Articular chondrocyte of knee joint (primary cell): Measurements from ENCODE around the gene FEM1B. TPM values are rescaled to one million over a fixed set of nuclear protein-coding genes. Genes with fewer than 3 reads are reported as not detected.

Experiments used
- total RNA-seq: library from RNA; depleted of rRNA; stranded (reverse); fragments of >200 nt; gene quantifications from 2 replicates; pipeline ENCODE4 v1.2.3, GENCODE V29; 2012

Gene FEM1B
- 52.3 and 52.4 TPM in 2 replicates for total RNA-seq

GRCh38 chr15:68277603-68278344 is at the start of gene FEM1B:
TSS of gene FEM1B (plus strand) at chr15:68277745. CDS start at chr15:68278418, 673 bp downstream.

GRCh38 chr15:68229386-68230156 is 48.0 kb upstream of the FEM1B start, which contains the start of gene CLN6:
TSS of gene CLN6 (minus strand) at chr15:68229728. CDS start at chr15:68229584, 144 bp downstream.

Other genes with a start within 250 kb of the FEM1B start
- 28.1 and 35.9 TPM in 2 replicates for gene PIAS1, start 223.4 kb upstream of the FEM1B start, total RNA-seq
- gene CALML4, start 72.4 kb upstream of the FEM1B start, total RNA-seq = 1.8 and 2.2 TPM in 2 replicates
- gene CLN6, start 48.0 kb upstream of the FEM1B start, total RNA-seq = 13.0 and 15.4 TPM in 2 replicates
- gene ITGA11, start 154.4 kb downstream of the FEM1B start, total RNA-seq = 249 and 306 TPM in 2 replicates